GM12878 (cell line): ENCODE data around the gene ZNF804A.

Experiments
- ATF3 ChIP-seq: IDR thresholded peaks from 2 replicates; pipeline ENCODE4 v1.6.1; 2011; ENCODE audit warnings: low read depth, mild to moderate bottlenecking, low read length, moderate library complexity, borderline replicate concordance; ENCODE audit errors: extremely low read depth
- CTCF ChIP-seq, 3 experiments: IDR thresholded peaks in 2 of 3; conservative IDR thresholded peaks in 1 of 3; 2 replicates each; pipeline ENCODE4 v1.5.1; 2011; ENCODE audit warnings: low read depth in 3 of 3, low read length in 3 of 3, mild to moderate bottlenecking in 3 of 3, control low read depth in 2 of 3, moderate library complexity in 2 of 3, inconsistent platforms in 1 of 3, mixed read lengths in 1 of 3; ENCODE audit not compliant: control insufficient read depth in 2 of 3, insufficient read depth in 1 of 3; ENCODE audit errors: extremely low read depth in 1 of 3
- JUND ChIP-seq: IDR thresholded peaks from 2 replicates; pipeline ENCODE4 v1.6.1; 2012; ENCODE audit warnings: low read depth, mild to moderate bottlenecking, low read length, improper control_type of control experiment, moderate library complexity
- NFXL1 ChIP-seq: fragments of 450-650 bp; IDR thresholded peaks from 2 replicates; pipeline ENCODE4 v1.6.1; 2017; ENCODE audit warnings: antibody characterized with exemption, mild to moderate bottlenecking, borderline replicate concordance
- NRF1 ChIP-seq: conservative IDR thresholded peaks from 2 replicates; pipeline ENCODE4 v1.6.1; 2011; ENCODE audit warnings: mild to moderate bottlenecking, low read depth, low read length, improper control_type of control experiment

- TF ChIP-seq JUND (no peak), ATF3 (no peak), NFXL1 (no peak), NRF1 (no peak), CTCF (IDR thresholded peaks at IDR 0.05 in 2 of 3, conservative IDR thresholded peaks at IDR 0.05 in 1 of 3; ENCODE audit: control insufficient read depth in 2 of 3, extremely low read depth in 1 of 3, insufficient read depth in 1 of 3, low read depth in 3 of 3, low read length in 3 of 3) (no peak)
These were observed 19.1 kb upstream of the ZNF804A start for GRCh38 chr2:184579226-184579625.
